ENCODE measurements around the gene RPS6KA4. TPM values are rescaled to one million over a fixed set of nuclear protein-coding genes. Genes with fewer than 3 reads are reported as not detected.
A peak's percentile ranks its signal among the peaks of the same experiment; 100 is the strongest.

The RPS6KA4 gene
- total RNA-seq, 1 donor from 2014 or later = 12.7 TPM

DNA sequence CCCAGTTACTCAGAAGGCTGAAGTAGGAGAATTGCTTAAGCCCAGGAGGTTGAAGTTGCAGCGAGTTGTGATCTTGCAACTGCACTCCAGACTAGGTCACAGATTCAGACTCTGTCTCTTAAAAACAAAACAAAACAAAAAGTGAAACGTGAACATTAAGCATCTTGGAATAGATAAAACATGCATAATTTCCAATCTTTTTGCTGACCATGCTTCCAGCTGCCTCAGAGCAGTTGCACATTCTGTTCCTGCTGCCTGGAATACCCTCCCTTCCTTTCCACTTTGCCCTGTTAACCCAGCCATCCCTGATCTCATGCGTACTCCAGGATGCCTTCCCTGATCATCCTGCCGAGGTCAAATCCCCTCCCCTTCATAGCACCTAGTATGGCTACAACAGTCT, 19.7 kb upstream of the RPS6KA4 start:
- no peaks in the 10 kb centered on the region for H3K9me3 Mint-ChIP-seq
- Histone ChIP-seq H3F3A (ENCODE audit: low read depth) (peaks cover 17% of the 10 kb centered on the region), H3K9ac (no peak overlapping the region), H4K20me1 (ENCODE audit: low read depth) (no peaks in the 10 kb centered on the region), H3K27me3 (peaks cover 31% of the 10 kb centered on the region), H3K4me2 (no peak overlapping the region), H3K36me3 (no peaks in the 10 kb centered on the region), H3K9me3 (ENCODE audit: low read depth) (no peaks in the 10 kb centered on the region), H2AFZ (replicated peaks) (no peak overlapping the region), H3K4me1 (peaks cover 17% of the 10 kb centered on the region), H3K27ac (no peak overlapping the region), H3K4me3 (no peak overlapping the region), H3K79me2 (ENCODE audit: low read depth) (no peaks in the 10 kb centered on the region)
- H3K36me3 Mint-ChIP-seq = no peaks in the 10 kb centered on the region
- H3K4me1 Mint-ChIP-seq = peaks cover 17% of the 10 kb centered on the region
- H3K27ac Mint-ChIP-seq = peak overlapping the region; percentile 15
- H3K4me3 Mint-ChIP-seq = peak overlapping the region; percentile 53
- H3K27me3 Mint-ChIP-seq (ENCODE audit: insufficient read depth, low read depth) = peaks cover 27% of the 10 kb centered on the region
- no peak for TF ChIP-seq EZH2phosphoT487 (IDR thresholded peaks at IDR 0.05)
- TF ChIP-seq EZH2 (IDR thresholded peaks at IDR 0.05) = no peak
- TF ChIP-seq, protein P1, sequence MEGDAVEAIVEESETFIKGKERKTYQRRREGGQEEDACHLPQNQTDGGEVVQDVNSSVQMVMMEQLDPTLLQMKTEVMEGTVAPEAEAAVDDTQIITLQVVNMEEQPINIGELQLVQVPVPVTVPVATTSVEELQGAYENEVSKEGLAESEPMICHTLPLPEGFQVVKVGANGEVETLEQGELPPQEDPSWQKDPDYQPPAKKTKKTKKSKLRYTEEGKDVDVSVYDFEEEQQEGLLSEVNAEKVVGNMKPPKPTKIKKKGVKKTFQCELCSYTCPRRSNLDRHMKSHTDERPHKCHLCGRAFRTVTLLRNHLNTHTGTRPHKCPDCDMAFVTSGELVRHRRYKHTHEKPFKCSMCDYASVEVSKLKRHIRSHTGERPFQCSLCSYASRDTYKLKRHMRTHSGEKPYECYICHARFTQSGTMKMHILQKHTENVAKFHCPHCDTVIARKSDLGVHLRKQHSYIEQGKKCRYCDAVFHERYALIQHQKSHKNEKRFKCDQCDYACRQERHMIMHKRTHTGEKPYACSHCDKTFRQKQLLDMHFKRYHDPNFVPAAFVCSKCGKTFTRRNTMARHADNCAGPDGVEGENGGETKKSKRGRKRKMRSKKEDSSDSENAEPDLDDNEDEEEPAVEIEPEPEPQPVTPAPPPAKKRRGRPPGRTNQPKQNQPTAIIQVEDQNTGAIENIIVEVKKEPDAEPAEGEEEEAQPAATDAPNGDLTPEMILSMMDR (IDR thresholded peaks at IDR 0.05) = no peak
- no peak for DNase-seq (ENCODE audit: low spot score)

DNA sequence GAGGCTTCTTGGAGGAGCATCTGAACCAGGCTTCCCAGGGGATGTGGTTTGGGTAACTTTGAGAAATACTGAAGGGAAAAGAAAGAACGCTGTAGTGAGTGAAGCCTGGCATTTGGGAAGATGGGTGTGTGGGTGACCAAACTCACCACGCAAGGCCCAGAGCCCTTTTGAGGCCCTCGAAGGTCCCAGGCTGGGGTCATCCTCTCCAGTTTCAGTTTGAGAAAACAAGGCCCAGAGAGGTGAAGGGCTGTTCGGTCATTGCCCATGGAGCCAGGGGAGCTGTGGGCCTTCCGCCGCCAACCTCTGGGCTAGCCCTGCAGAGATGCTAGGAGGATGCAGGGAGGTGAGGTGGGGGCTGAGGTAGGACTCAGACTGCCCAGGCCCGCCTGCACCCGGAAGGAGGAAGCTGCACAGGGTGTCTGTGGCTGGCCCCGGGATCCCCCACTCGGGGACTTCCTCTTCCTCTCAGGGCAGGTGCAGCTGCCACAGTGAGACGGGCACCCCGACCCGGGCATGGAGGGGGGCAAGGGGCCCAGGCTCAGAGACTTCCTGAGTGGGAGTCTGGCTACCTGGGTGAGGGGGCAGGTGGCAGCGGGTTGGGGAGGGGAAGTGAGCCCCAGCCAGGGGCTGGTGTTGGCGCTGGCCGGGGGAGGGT, 19.1 kb upstream of the RPS6KA4 start, which contains the start of gene CCDC88B:
CCDC88B (plus strand) TSS at position 451 of the 655 bp plus-strand sequence; CDS start at position 514, 63 bp downstream.
- Histone ChIP-seq H3K4me1 (peaks cover 17% of the 10 kb centered on the region), H3F3A (ENCODE audit: low read depth) (peaks cover 17% of the 10 kb centered on the region), H4K20me1 (ENCODE audit: low read depth) (no peaks in the 10 kb centered on the region), H3K9ac (no peak within 1 kb of the TSS), H3K79me2 (ENCODE audit: low read depth) (no peaks in the 10 kb centered on the region), H3K27me3 (peaks cover 31% of the 10 kb centered on the region), H3K4me3 (peak within 1 kb of the TSS; percentile 49), H3K9me3 (ENCODE audit: low read depth) (no peaks in the 10 kb centered on the region), H3K4me2 (peak within 1 kb of the TSS; percentile 63), H2AFZ (replicated peaks) (peak within 1 kb of the TSS; percentile 90), H3K36me3 (no peaks in the 10 kb centered on the region), H3K27ac (no peak within 1 kb of the TSS)
- H3K36me3 Mint-ChIP-seq = no peaks in the 10 kb centered on the region
- peak within 1 kb of the TSS; percentile 64 for H3K4me3 Mint-ChIP-seq
- no peak for DNase-seq (ENCODE audit: low spot score)
- H3K9me3 Mint-ChIP-seq = no peaks in the 10 kb centered on the region
- H3K27ac Mint-ChIP-seq = peak within 1 kb of the TSS; percentile 46
- H3K4me1 Mint-ChIP-seq = peaks cover 16% of the 10 kb centered on the region
- TF ChIP-seq, protein P1 (IDR thresholded peaks at IDR 0.05) = no peak
- no peak for TF ChIP-seq EZH2 (IDR thresholded peaks at IDR 0.05)
- TF ChIP-seq EZH2phosphoT487 (IDR thresholded peaks at IDR 0.05) = no peak
- H3K27me3 Mint-ChIP-seq (ENCODE audit: insufficient read depth, low read depth) = peaks cover 27% of the 10 kb centered on the region

DNA sequence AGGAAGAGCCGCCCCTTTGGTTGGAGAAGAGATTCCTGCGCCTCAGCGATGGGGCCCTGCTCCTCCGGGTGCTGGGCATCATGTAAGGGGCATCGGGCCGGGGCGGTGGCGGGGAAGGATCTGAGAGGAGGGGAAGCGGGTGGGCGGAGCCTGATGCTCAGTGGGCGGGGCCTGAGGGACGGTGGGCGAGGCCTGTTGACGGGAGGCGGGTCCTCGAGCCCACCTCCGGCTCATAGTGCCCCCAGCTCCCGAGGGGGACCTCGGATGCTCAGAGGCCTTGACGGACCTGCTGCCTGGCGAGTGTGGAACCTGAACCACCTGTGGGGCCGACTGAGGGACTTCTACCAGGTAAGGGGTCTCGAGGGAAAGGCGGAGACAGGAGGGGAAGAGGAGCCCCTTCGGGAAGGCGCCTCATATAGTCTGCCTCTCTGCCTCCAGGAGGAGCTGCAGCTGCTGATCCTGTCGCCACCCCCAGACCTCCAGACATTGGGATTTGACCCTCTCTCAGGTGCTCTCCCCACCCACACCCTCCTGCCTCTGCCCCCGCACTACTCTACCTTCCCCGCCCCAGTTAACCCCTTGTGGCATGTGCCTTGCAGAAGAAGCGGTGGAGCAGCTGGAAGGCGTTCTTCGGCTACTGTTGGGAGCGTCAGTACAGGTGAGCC, 18.2 kb upstream of the RPS6KA4 start:
- no peaks in the 10 kb centered on the region for H3K79me2 ChIP-seq (ENCODE audit: low read depth)
- Mint-ChIP-seq H3K27me3 (ENCODE audit: insufficient read depth, low read depth) (peaks cover 27% of the 10 kb centered on the region), H3K9me3 (no peaks in the 10 kb centered on the region), H3K27ac (peak overlapping the region; percentile 46), H3K4me1 (peaks cover 12% of the 10 kb centered on the region), H3K4me3 (peak overlapping the region; percentile 64), H3K36me3 (no peaks in the 10 kb centered on the region)
- peaks cover 31% of the 10 kb centered on the region for H3K27me3 ChIP-seq
- H2AFZ ChIP-seq (replicated peaks) = peak overlapping the region; percentile 90
- TF ChIP-seq, protein P1 (IDR thresholded peaks at IDR 0.05) = peak; percentile 44
- no peak for TF ChIP-seq EZH2phosphoT487 (IDR thresholded peaks at IDR 0.05)
- no peak for TF ChIP-seq EZH2 (IDR thresholded peaks at IDR 0.05)
- peak overlapping the region; percentile 49 for H3K4me3 ChIP-seq
- peaks cover 17% of the 10 kb centered on the region for H3F3A ChIP-seq (ENCODE audit: low read depth)
- no peak overlapping the region for H3K9ac ChIP-seq
- H3K4me1 ChIP-seq = peaks cover 17% of the 10 kb centered on the region
- peak overlapping the region; percentile 63 for H3K4me2 ChIP-seq
- no peaks in the 10 kb centered on the region for H3K36me3 ChIP-seq
- H4K20me1 ChIP-seq (ENCODE audit: low read depth) = no peaks in the 10 kb centered on the region
- peak; percentile 83 for DNase-seq (ENCODE audit: low spot score)
- no peaks in the 10 kb centered on the region for H3K9me3 ChIP-seq (ENCODE audit: low read depth)
- H3K27ac ChIP-seq = no peak overlapping the region
